Adrenal gland (tissue), 12 donors: ENCODE measurements around the gene PRIMA1. TPM values are rescaled to one million over a fixed set of nuclear protein-coding genes. Genes with fewer than 3 reads are reported as not detected.

ENCODE experiments used
- DNase-seq, 7 donors: peaks; one replicate each; pipeline ENCODE4 v3.0.0-alpha.2; 2019 to 2020
- H3K27ac ChIP-seq, 5 donors: fragments of 200-600 bp; sonication (generic) in 4 of 5; 1 replicate in 3 of 5; 2 replicates in 2 of 5; pipeline versions ENCODE4 v1.5.1 to v1.8.0; 2016 to 2020; ENCODE audit warnings: mild to moderate bottlenecking in 1 of 5
- H3K27me3 ChIP-seq: fragments of 200-600 bp; 2 replicates; pipeline ENCODE4 v1.8.0; 2021
- H3K36me3 ChIP-seq, 2 donors: fragments of 200-600 bp; replicated peaks in 1 of 2; 1 replicate in 1 of 2; 2 replicates in 1 of 2; pipeline versions ENCODE4 v1.5.1 to v1.8.0; 2018 to 2022
- H3K4me1 ChIP-seq, 2 donors: fragments of 200-600 bp; replicated peaks in 1 of 2; 1 replicate in 1 of 2; 2 replicates in 1 of 2; pipeline versions ENCODE4 v1.5.1 to v1.8.0; 2018 to 2021
- H3K4me3 ChIP-seq, 4 donors: fragments of 200-600 bp; sonication (generic) in 3 of 4; one replicate each; pipeline ENCODE4 v1.5.1; 2016 to 2018
- H3K9me3 ChIP-seq, 3 donors: fragments of 200-600 bp; sonication (generic) in 1 of 3; replicated peaks in 1 of 3; 1 replicate in 2 of 3; 2 replicates in 1 of 3; pipeline versions ENCODE4 v1.5.1 to v1.8.0; 2016 to 2021
- CTCF ChIP-seq, 6 experiments: fragments of 450-650 bp in 4 of 6; fragments of 200-600 bp in 2 of 6; sonication (generic) in 1 of 6; IDR thresholded peaks; 1 replicate in 5 of 6; 2 replicates in 1 of 6; pipeline versions ENCODE4 v1.5.1 to v1.8.0; 2016 to 2021; ENCODE audit warnings: antibody characterized with exemption in 6 of 6, mild to moderate bottlenecking in 2 of 6, moderate library complexity in 1 of 6
- POLR2A ChIP-seq, 2 donors: fragments of 450-650 bp; IDR thresholded peaks; one replicate each; pipeline ENCODE4 v1.6.1; 2017; ENCODE audit warnings: antibody characterized with exemption in 2 of 2, mild to moderate bottlenecking in 2 of 2, moderate library complexity in 1 of 2
- WGBS, 4 donors: extraction: QIAGEN DNeasy Blood & Tissue Kit in 2 of 4; methylation state at CpG; one replicate each; pipeline versions ENCODE4 v1.1.5 to v1.1.7; 2013 to 2017; 5-methylcytosine and 5-hydroxymethylcytosine counted together
- intact Hi-C, 2 donors: fragments of 100-400 bp; cut with DNase I; formaldehyde crosslinking; loops; one replicate each; pipeline versions ENCODE4 v1.14.1 to v1.15.0; 2022 to 2023
- polyA plus RNA-seq, 3 donors: library from polyadenylated mRNA; stranded (reverse); fragments of 200-250 nt in 2 of 3; fragments of 350-450 nt in 1 of 3; fragmentation: Illumina TruSeq in 1 of 3; extraction: RNeasy Lipid Tissue Mini Kit (QIAGEN cat#74804) in 1 of 3; gene quantifications; one replicate each; pipeline ENCODE4 v1.2.3, GENCODE V29; 2013 to 2014
- total RNA-seq, 9 donors: library from RNA; depleted of rRNA in 4 of 9; stranded (reverse); fragments of >200 nt in 4 of 9; fragments of 120-200 nt in 1 of 9; fragmentation: NEBNext Ultra II Directional in 1 of 9; extraction: Animal tissue kit (Norgen Biotek cat#: 25700) in 1 of 9; gene quantifications; one replicate each; pipeline versions ENCODE4 v1.1.0 to v1.2.4, GENCODE V29; 2013 to 2023
- donor health status: healthy with polysubstance abuse.
- donor health status: Bipolar disorder and iron deficiency.
- donor health status: DM: yes; HTN: yes; CAD: no.
- donor health status: DM: no; HTN: no; CAD: no.
- donor health status: DM: no; HTN: no; CAD: no.
- donor health status: DM: yes; HTN: yes; CAD: no.

PRIMA1 gene
- total and polyA plus RNA-seq, 12 donors: 0.47 to 4.7 (median 1.7) TPM; not detected in 1

GRCh38 chr14:93759719-93760307, 28.5 kb downstream of the PRIMA1 start:
- no peaks in the 10 kb centered on the region for H3K9me3 ChIP-seq
- no peak overlapping the region for H3K27ac ChIP-seq
- TF ChIP-seq CTCF (IDR thresholded peaks at IDR 0.05): no peak
- no peak for TF ChIP-seq POLR2A (IDR thresholded peaks at IDR 0.05)
- H3K27me3 ChIP-seq: no peaks in the 10 kb centered on the region
- DNase-seq: peak in 5 of 7 donors; percentile 3 to 69 (median 31)
- no peaks in the 10 kb centered on the region for H3K36me3 ChIP-seq
- no peaks in the 10 kb centered on the region for H3K4me1 ChIP-seq
- intact Hi-C loops: no loop called here
- H3K4me3 ChIP-seq: no peak overlapping the region
- WGBS, 4 donors: 14 to 28% (median 20%) methylated on average over 7 to 15 of the region's 15 CpGs

- no peak overlapping the region for H3K4me3 ChIP-seq
- no peak overlapping the region for H3K27ac ChIP-seq
- no peaks in the 10 kb centered on the region for H3K9me3 ChIP-seq
- TF ChIP-seq CTCF (IDR thresholded peaks at IDR 0.05) (no peak), POLR2A (IDR thresholded peaks at IDR 0.05) (no peak)
- DNase-seq: no peak
- intact Hi-C loops: no loop called here
- no peaks in the 10 kb centered on the region for H3K27me3 ChIP-seq
- 78 to 89% (median 85%) methylated on average over 12 of the region's 12 CpGs for WGBS, 4 donors
- H3K4me1 ChIP-seq: no peaks in the 10 kb centered on the region
- no peaks in the 10 kb centered on the region for H3K36me3 ChIP-seq
Measured at GRCh38 chr14:93757206-93757605, 31.1 kb downstream of the PRIMA1 start.

GRCh38 chr14:93753647-93754046, 34.6 kb downstream of the PRIMA1 start:
- no peaks in the 10 kb centered on the region for H3K27me3 ChIP-seq
- no peak for TF ChIP-seq CTCF (IDR thresholded peaks at IDR 0.05)
- no peak for TF ChIP-seq POLR2A (IDR thresholded peaks at IDR 0.05)
- intact Hi-C loops: no loop called here
- no peak overlapping the region for H3K4me3 ChIP-seq
- DNase-seq: no peak
- H3K9me3 ChIP-seq: no peaks in the 10 kb centered on the region
- 62 to 97% (median 93%) methylated on average over 2 to 8 of the region's 8 CpGs for WGBS, 4 donors
- no peaks in the 10 kb centered on the region for H3K36me3 ChIP-seq
- no peaks in the 10 kb centered on the region for H3K4me1 ChIP-seq
- H3K27ac ChIP-seq: no peak overlapping the region

- WGBS, 4 donors: 44 to 67% (median 62%) methylated on average over 4 of the region's 4 CpGs
- intact Hi-C loops: no loop called here
- H3K9me3 ChIP-seq: no peaks in the 10 kb centered on the region
Measured at GRCh38 chr14:93752980-93753561, 35.2 kb downstream of the PRIMA1 start.

More at GRCh38 chr14:93752980-93753561, 35.2 kb downstream of the PRIMA1 start:
- H3K36me3 ChIP-seq: no peaks in the 10 kb centered on the region
- peak in 2 of 7 donors; percentile 29 to 58 for DNase-seq
- no peak for TF ChIP-seq CTCF (IDR thresholded peaks at IDR 0.05)
- no peak for TF ChIP-seq POLR2A (IDR thresholded peaks at IDR 0.05)
- no peaks in the 10 kb centered on the region for H3K4me1 ChIP-seq
- H3K27me3 ChIP-seq: no peaks in the 10 kb centered on the region
- no peak overlapping the region for H3K4me3 ChIP-seq
- H3K27ac ChIP-seq: no peak overlapping the region
